GM23338 (cell line): Measurements from ENCODE around the gene TMEM200A. TPM values are rescaled to one million over a fixed set of nuclear protein-coding genes. Genes with fewer than 3 reads are reported as not detected.

Experiments used
- ATAC-seq: fragments of 200-7000 bp; cut with Tn5 transposase; 3 replicates; pipeline ENCODE4 v1.9.1; 2020
- DNase-seq: peaks from one replicate; pipeline ENCODE4 v3.0.0-alpha.2; 2015; ENCODE audit warnings: low spot score
- H2AFZ ChIP-seq: fragments of 200-600 bp; sonication (generic); 2 replicates; pipeline ENCODE4 v1.8.0; 2016; ENCODE audit warnings: antibody characterized with exemption, mild to moderate bottlenecking, moderate library complexity
- H3F3A ChIP-seq: fragments of 200-600 bp; sonication (generic); replicated peaks from 2 replicates; pipeline ENCODE4 v1.8.0; 2017; ENCODE audit warnings: antibody characterized with exemption, mixed run types, low read depth
- H3K27ac ChIP-seq: fragments of 200-600 bp; sonication (generic); 2 replicates; pipeline ENCODE4 v1.6.1; 2016; ENCODE audit warnings: low read depth
- H3K27me3 ChIP-seq: fragments of 200-600 bp; sonication (generic); 2 replicates; pipeline ENCODE4 v1.8.0; 2016; ENCODE audit warnings: mild to moderate bottlenecking, mixed run types, moderate library complexity; ENCODE audit not compliant: insufficient read depth
- H3K36me3 ChIP-seq: fragments of 200-600 bp; sonication (generic); 2 replicates; pipeline ENCODE4 v1.8.0; 2016; ENCODE audit warnings: mild to moderate bottlenecking; ENCODE audit not compliant: insufficient read depth
- H3K4me1 ChIP-seq: fragments of 200-600 bp; sonication (generic); 2 replicates; pipeline ENCODE4 v1.8.0; 2016; ENCODE audit warnings: mild to moderate bottlenecking, moderate library complexity; ENCODE audit not compliant: insufficient read depth
- H3K4me2 ChIP-seq: fragments of 200-600 bp; sonication (generic); 2 replicates; pipeline ENCODE4 v1.7.1; 2017; ENCODE audit warnings: mixed run types
- H3K4me3 ChIP-seq: fragments of 200-600 bp; sonication (generic); 2 replicates; pipeline ENCODE4 v1.6.1; 2016; ENCODE audit warnings: mixed run types
- H3K79me2 ChIP-seq: fragments of 200-600 bp; sonication (generic); replicated peaks from 2 replicates; pipeline ENCODE4 v1.8.0; 2017; ENCODE audit warnings: mild to moderate bottlenecking; ENCODE audit not compliant: insufficient read depth
- H3K9me2 ChIP-seq: fragments of 200-600 bp; sonication (generic); 2 replicates; pipeline ENCODE4 v1.8.0; 2017; ENCODE audit not compliant: insufficient read depth
- H4K20me1 ChIP-seq: fragments of 200-600 bp; sonication (generic); replicated peaks from 2 replicates; pipeline ENCODE4 v1.8.0; 2017; ENCODE audit warnings: mild to moderate bottlenecking; ENCODE audit not compliant: insufficient read depth
- H3K27ac Mint-ChIP-seq: 2 replicates; pipeline ENCODE4 v1.8.0; 2020; ENCODE audit warnings: inconsistent platforms, mild to moderate bottlenecking, moderate library complexity, mixed read lengths
- H3K27me3 Mint-ChIP-seq: 3 replicates; pipeline ENCODE4 v1.8.0; 2022; ENCODE audit warnings: low read depth, mild to moderate bottlenecking, moderate library complexity, mixed read lengths, inconsistent platforms; ENCODE audit not compliant: insufficient read depth, poor library complexity
- H3K36me3 Mint-ChIP-seq: 3 replicates; pipeline ENCODE4 v1.8.0; 2021; ENCODE audit warnings: low read depth, mild to moderate bottlenecking, inconsistent platforms, moderate library complexity, mixed read lengths
- H3K4me1 Mint-ChIP-seq: 3 replicates; pipeline ENCODE4 v1.8.0; 2020; ENCODE audit warnings: mild to moderate bottlenecking, inconsistent platforms, mixed read lengths
- H3K4me3 Mint-ChIP-seq: 3 replicates; pipeline ENCODE4 v1.8.0; 2021; ENCODE audit warnings: moderate library complexity, mild to moderate bottlenecking, inconsistent platforms, mixed read lengths
- H3K9me3 Mint-ChIP-seq: 3 replicates; pipeline ENCODE4 v1.8.0; 2020; ENCODE audit warnings: moderate library complexity, mild to moderate bottlenecking, inconsistent platforms, mixed read lengths
- CREB1 ChIP-seq: fragments of 250-450 bp; sonication (Bioruptor Pico); IDR thresholded peaks from 2 replicates; pipeline ENCODE4 v1.5.0; 2020; ENCODE audit warnings: low read depth, mild to moderate bottlenecking, moderate library complexity
- CTCF ChIP-seq, 2 experiments: fragments of 200-600 bp in 1 of 2; sonication (generic) in 1 of 2; conservative IDR thresholded peaks; 2 replicates each; pipeline versions ENCODE4 v1.5.1 to v1.6.1; 2016 to 2017; ENCODE audit warnings: antibody characterized with exemption in 2 of 2, low read depth in 2 of 2, mild to moderate bottlenecking in 2 of 2, moderate library complexity in 1 of 2
- ETS1 ChIP-seq: IDR thresholded peaks from 2 replicates; pipeline ENCODE4 v1.6.1; 2016; ENCODE audit warnings: antibody characterized with exemption
- EZH2 ChIP-seq: fragments of 200-600 bp; sonication (generic); IDR thresholded peaks from one replicate; pipeline ENCODE4 v1.8.0; 2017; ENCODE audit warnings: antibody characterized with exemption, mild to moderate bottlenecking, low read depth; ENCODE audit not compliant: unreplicated experiment
- EZH2phosphoT487 ChIP-seq: fragments of 200-600 bp; sonication (generic); IDR thresholded peaks from one replicate; pipeline ENCODE4 v1.8.1; 2018; ENCODE audit warnings: antibody characterized with exemption; ENCODE audit not compliant: unreplicated experiment
- JUNB ChIP-seq: IDR thresholded peaks from one replicate; pipeline ENCODE4 v1.6.1; 2016; ENCODE audit warnings: antibody characterized with exemption; ENCODE audit not compliant: unreplicated experiment
- NANOG ChIP-seq: IDR thresholded peaks from 2 replicates; pipeline ENCODE4 v1.6.1; 2016; ENCODE audit warnings: antibody characterized with exemption, borderline replicate concordance
- POLR2AphosphoS5 ChIP-seq: IDR thresholded peaks from 2 replicates; pipeline ENCODE4 v1.6.1; 2016; ENCODE audit warnings: antibody characterized with exemption, low read depth
- REST ChIP-seq: IDR thresholded peaks from one replicate; pipeline ENCODE4 v1.6.1; 2018; ENCODE audit warnings: antibody characterized with exemption; ENCODE audit not compliant: unreplicated experiment
- STAT1 ChIP-seq: IDR thresholded peaks from one replicate; pipeline ENCODE4 v1.6.1; 2016; ENCODE audit warnings: antibody characterized with exemption; ENCODE audit not compliant: unreplicated experiment
- ZNF114 ChIP-seq: fragments of 250-450 bp; sonication (Bioruptor Pico); IDR thresholded peaks from 2 replicates; pipeline ENCODE4 v1.5.0; 2020; ENCODE audit warnings: mild to moderate bottlenecking, moderate library complexity
- ZNF331 ChIP-seq: fragments of 250-450 bp; sonication (Bioruptor Pico); IDR thresholded peaks from 2 replicates; pipeline ENCODE4 v1.5.0; 2020; ENCODE audit warnings: low read depth, mild to moderate bottlenecking, moderate library complexity
- ZNF462 ChIP-seq: fragments of 250-450 bp; sonication (Bioruptor Pico); IDR thresholded peaks from 2 replicates; pipeline ENCODE4 v1.5.0; 2020; ENCODE audit warnings: mild to moderate bottlenecking, moderate library complexity
- polyA plus RNA-seq: library from polyadenylated mRNA; unstranded; fragments of >200 nt; fragmentation: Nextera tagmentation; extraction: Ambion mirVana; gene quantifications from 2 replicates; pipeline ENCODE4 v1.2.1, GENCODE V29; 2016
- total RNA-seq: library from RNA; depleted of rRNA; stranded (reverse); fragments of >200 nt; shearing (Covaris generic); gene quantifications from 2 replicates; pipeline ENCODE4 v1.2.3, GENCODE V29; 2014

Gene TMEM200A
- total and polyA plus RNA-seq, 2 experiments from 2014 or later: 7.1 to 22.7 TPM

- H3K27me3 ChIP-seq: no peaks in the 10 kb centered on the region
- no peak overlapping the region for H2AFZ ChIP-seq
- H3K4me1 ChIP-seq: peaks cover 63% of the 10 kb centered on the region
- Mint-ChIP-seq H3K9me3 (no peaks in the 10 kb centered on the region), H3K4me3 (no peak overlapping the region), H3K36me3 (no peaks in the 10 kb centered on the region), H3K27me3 (no peaks in the 10 kb centered on the region), H3K4me1 (peaks cover 58% of the 10 kb centered on the region), H3K27ac (no peak overlapping the region)
- DNase-seq (no peak), ATAC-seq (no peak)
- no peak overlapping the region for H3K4me3 ChIP-seq
- peak overlapping the region; percentile 68; the same call in 1 of the 2 replicates for H3K4me2 ChIP-seq
- no peak for TF ChIP-seq REST
- no peak for TF ChIP-seq CREB1
- TF ChIP-seq ZNF114: no peak
- TF ChIP-seq EZH2: no peak
- no peak for TF ChIP-seq ZNF331 (CRISPR knock-in tag)
- TF ChIP-seq POLR2AphosphoS5: no peak
- TF ChIP-seq ETS1: no peak
- TF ChIP-seq EZH2phosphoT487: no peak
- no peak for TF ChIP-seq STAT1
- TF ChIP-seq NANOG: no peak
- TF ChIP-seq CTCF (conservative IDR thresholded peaks at IDR 0.05; ENCODE audit: low read depth in 2 of 2): no peak
- TF ChIP-seq JUNB: no peak
- TF ChIP-seq ZNF462 (CRISPR knock-in tag): no peak
- no peaks in the 10 kb centered on the region for H3K9me2 ChIP-seq
- no peak overlapping the region for H3K27ac ChIP-seq
- no peaks in the 10 kb centered on the region for H4K20me1 ChIP-seq
- H3K79me2 ChIP-seq: peaks cover 61% of the 10 kb centered on the region
- no peaks in the 10 kb centered on the region for H3K36me3 ChIP-seq
- H3F3A ChIP-seq: no peaks in the 10 kb centered on the region
Measured at GRCh38 chr6:130372786-130373185, 7.0 kb downstream of the TMEM200A start.
